Cardiac fibroblast (primary cell): ENCODE results near the gene RAD23A.

Experiments
- DNase-seq, 2 donors: peaks; one replicate each; pipeline versions ENCODE4 v3.0.0 to v3.0.0-alpha.2; 2010; ENCODE audit warnings: low read depth in 2 of 2
- H3K4me3 ChIP-seq, 2 donors: replicated peaks in 1 of 2; 1 replicate in 1 of 2; 2 replicates in 1 of 2; pipeline ENCODE4 v1.5.1; 2011; ENCODE audit warnings: low read depth in 2 of 2, low read length in 2 of 2, mild to moderate bottlenecking in 2 of 2, moderate library complexity in 1 of 2
- TF ChIP-seq, protein P1 (sequence below): IDR thresholded peaks from one replicate; pipeline ENCODE4 v1.5.1; 2011; ENCODE audit warnings: low read depth, mild to moderate bottlenecking, low read length, inconsistent platforms

RAD23A gene

DNA sequence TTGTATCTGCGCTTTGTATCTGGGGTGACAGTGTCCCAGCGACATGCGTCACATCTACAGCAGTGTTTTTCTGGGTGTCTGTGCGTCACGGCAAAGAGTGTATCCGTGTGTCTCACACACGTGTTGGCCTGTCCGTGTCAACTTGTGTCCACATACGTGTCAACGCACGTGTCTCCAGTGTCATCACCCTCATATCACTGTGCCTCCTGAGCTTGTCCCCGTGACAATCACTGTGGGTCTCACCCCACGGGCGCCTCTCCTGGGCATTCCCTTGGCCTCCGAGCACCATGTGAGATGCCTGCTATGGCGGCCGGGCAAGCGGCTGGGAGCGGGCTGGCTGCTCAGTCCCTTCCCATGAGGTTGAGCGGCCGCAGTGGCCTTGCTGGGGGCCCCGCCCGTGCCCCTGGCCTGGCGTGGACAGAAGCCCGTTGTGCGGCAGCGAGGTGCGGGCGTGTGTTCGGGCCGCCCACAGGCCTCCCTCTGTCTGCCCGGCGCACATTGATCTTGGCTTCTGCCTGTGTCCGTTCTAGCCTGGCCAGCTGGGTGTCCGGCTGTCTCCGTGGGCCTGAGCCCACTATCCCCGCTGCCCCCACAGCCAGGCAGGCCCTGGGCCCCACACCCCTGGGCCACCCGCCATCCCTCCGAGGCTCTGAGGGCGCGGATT, 56.0 kb downstream of the RAD23A start:
- TF ChIP-seq, protein P1, sequence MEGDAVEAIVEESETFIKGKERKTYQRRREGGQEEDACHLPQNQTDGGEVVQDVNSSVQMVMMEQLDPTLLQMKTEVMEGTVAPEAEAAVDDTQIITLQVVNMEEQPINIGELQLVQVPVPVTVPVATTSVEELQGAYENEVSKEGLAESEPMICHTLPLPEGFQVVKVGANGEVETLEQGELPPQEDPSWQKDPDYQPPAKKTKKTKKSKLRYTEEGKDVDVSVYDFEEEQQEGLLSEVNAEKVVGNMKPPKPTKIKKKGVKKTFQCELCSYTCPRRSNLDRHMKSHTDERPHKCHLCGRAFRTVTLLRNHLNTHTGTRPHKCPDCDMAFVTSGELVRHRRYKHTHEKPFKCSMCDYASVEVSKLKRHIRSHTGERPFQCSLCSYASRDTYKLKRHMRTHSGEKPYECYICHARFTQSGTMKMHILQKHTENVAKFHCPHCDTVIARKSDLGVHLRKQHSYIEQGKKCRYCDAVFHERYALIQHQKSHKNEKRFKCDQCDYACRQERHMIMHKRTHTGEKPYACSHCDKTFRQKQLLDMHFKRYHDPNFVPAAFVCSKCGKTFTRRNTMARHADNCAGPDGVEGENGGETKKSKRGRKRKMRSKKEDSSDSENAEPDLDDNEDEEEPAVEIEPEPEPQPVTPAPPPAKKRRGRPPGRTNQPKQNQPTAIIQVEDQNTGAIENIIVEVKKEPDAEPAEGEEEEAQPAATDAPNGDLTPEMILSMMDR, result no peak
- peak overlapping the region in 1 of 2 donors; percentile 17 for H3K4me3 ChIP-seq
- DNase-seq, result no peak

DNA sequence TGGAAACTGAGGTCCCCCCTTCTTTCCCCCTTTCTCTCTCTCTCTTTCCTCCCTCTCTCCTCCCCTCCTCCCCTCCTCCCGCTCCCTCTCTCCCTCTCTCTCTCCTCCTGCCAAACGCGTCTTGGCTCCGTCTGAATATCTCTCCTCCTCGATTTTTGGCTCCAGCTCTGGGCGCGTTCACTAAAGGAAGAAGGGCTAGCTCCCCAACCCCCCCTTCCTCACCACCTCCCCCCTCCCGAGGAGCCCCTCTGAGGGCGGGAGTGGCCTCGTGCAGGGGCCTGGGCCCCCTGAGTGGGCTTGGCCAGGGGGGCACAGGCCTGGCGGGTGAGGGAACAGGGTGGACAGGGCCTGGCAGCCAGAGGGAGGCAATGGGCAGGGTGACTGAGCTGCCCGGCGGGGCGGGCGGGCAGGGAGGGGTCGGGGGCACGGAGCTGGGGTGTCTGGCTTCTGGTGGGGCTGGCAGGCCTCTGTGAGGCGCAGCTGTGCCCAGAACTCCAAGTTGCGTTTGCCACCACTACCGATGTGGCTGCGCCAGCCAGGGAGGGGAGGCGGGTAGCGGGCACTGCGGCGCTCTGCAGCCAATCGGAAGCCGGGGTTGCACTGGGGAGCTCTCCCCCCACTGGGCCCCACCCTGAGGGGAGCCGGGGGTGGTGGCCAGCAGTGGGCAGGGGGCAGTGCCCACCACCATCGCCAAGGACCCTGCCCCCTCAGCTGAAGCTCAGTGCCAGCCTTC, 56.7 kb downstream of the RAD23A start:
- TF ChIP-seq, protein P1, result no peak
- H3K4me3 ChIP-seq, result peak overlapping the region in 1 of 2 donors; percentile 17
- DNase-seq, result peak in 1 of 2 donors; percentile 80

DNA sequence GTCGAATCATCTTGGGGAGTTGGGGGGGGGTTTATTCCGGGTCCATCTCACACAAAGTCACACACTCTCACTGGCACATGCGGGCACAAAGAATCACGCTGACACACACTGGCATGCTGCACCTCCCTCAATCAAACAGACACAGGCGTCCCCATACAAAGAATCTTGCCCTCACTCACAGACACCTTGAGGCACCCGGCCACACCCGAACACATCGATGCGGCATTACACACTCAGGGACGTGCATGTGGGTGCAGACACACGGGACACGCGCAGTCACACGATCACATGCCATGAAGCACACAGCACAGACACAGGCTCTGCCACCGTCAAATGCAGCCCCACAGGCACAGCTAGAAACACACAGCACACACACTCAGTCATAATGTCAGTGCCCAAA, 57.4 kb downstream of the RAD23A start:
- no peak for DNase-seq
- TF ChIP-seq, protein P1, result no peak
- no peak overlapping the region for H3K4me3 ChIP-seq
